GM19468 (cell line): Measurements from ENCODE around the gene UBXN7.
A peak's percentile ranks its signal among the peaks of the same experiment; 100 is the strongest.
"Not testable (repeated sequence)": the region's sequence is repeated elsewhere in the genome, so short reads cannot be mapped to it uniquely, and the experiment has no call there.

ENCODE experiments used
- ATAC-seq: cut with Tn5 transposase; IDR thresholded peaks from one replicate; pipeline ENCODE4 v1.9.1; 2021; ENCODE audit warnings: mild to moderate bottlenecking, moderate library complexity, moderate number of reproducible peaks; ENCODE audit not compliant: unreplicated experiment; ENCODE audit errors: extremely low read depth

UBXN7 gene

GRCh38 chr3:196323016-196323415 is 109.2 kb downstream of the UBXN7 start:
- ATAC-seq = no peak

GRCh38 chr3:196321162-196321561 is 111.1 kb downstream of the UBXN7 start:
- ATAC-seq = no peak

GRCh38 chr3:196320137-196320536 is 112.1 kb downstream of the UBXN7 start:
- ATAC-seq = no peak

- peak; percentile 78 for ATAC-seq
Measured at GRCh38 chr3:196317687-196318467, 114.3 kb downstream of the UBXN7 start, which contains the start of gene DYNLT2B. Gene DYNLT2B (minus strand): TSS chr3:196318240. CDS start chr3:196318152, 88 bp downstream.

- not testable (repeated sequence) for ATAC-seq
Measured at GRCh38 chr3:196316799-196317686, 115.2 kb downstream of the UBXN7 start.

- ATAC-seq = no peak
Measured at GRCh38 chr3:196315821-196316220, 116.4 kb downstream of the UBXN7 start.

- ATAC-seq = no peak
Measured at GRCh38 chr3:196314597-196314996, 117.6 kb downstream of the UBXN7 start.

- not testable (repeated sequence) for ATAC-seq
Measured at GRCh38 chr3:196314086-196314485, 118.1 kb downstream of the UBXN7 start.

GRCh38 chr3:196302960-196303359 is 129.3 kb downstream of the UBXN7 start:
- ATAC-seq = not testable (repeated sequence)

GRCh38 chr3:196302551-196302950 is 129.7 kb downstream of the UBXN7 start:
- ATAC-seq = not testable (repeated sequence)

GRCh38 chr3:196298521-196298920 is 133.7 kb downstream of the UBXN7 start:
- ATAC-seq = no peak
